AG04450 (cell line): ENCODE results near the gene TRMT61A. TPM values are rescaled to one million over a fixed set of nuclear protein-coding genes. Genes with fewer than 3 reads are reported as not detected.
"Not testable (repeated sequence)": the region's sequence is repeated elsewhere in the genome, so short reads cannot be mapped to it uniquely, and the experiment has no call there.

ENCODE experiments used
- CTCF ChIA-PET: fragments of 300-600, 350-600 bp; formaldehyde crosslinking; extraction: SDS; loops from one replicate; lab custom pipeline; 2022; ENCODE audit warnings: antibody characterized with exemption, inconsistent platforms; lab: Charles Lee
- POLR2A ChIA-PET: fragments of 350-600 bp; formaldehyde crosslinking; extraction: SDS; loops from one replicate; lab custom pipeline; 2021; ENCODE audit warnings: antibody characterized with exemption, inconsistent platforms; lab: Yijun Ruan, JAX
- DNase-seq: peaks from one replicate; pipeline ENCODE4 v3.0.0-alpha.2; 2011; ENCODE audit warnings: low read depth, low spot score
- H3K27ac ChIP-seq: one replicate; pipeline ENCODE4 v1.5.1; 2012; ENCODE audit warnings: low read depth, low read length, control low read depth
- H3K27me3 ChIP-seq: one replicate; pipeline ENCODE4 v1.6.0; 2012; ENCODE audit warnings: low read length; ENCODE audit not compliant: control insufficient read depth, insufficient read depth
- H3K4me3 ChIP-seq: 2 replicates; pipeline ENCODE4 v1.5.1; 2011; ENCODE audit warnings: mild to moderate bottlenecking, low read depth, low read length, control low read depth
- H3K9me3 ChIP-seq: 2 replicates; pipeline ENCODE4 v1.5.1; 2012; ENCODE audit warnings: low read length; ENCODE audit not compliant: control insufficient read depth, insufficient read depth
- CTCF ChIP-seq: IDR thresholded peaks from 2 replicates; pipeline ENCODE4 v1.5.1; 2011; ENCODE audit warnings: low read depth, low read length, control low read depth, inconsistent platforms
- polyA plus RNA-seq: library from polyadenylated mRNA; depleted of rRNA; stranded (reverse); fragments of >200 nt; gene quantifications from 2 replicates; pipeline ENCODE4 v1.2.3, GENCODE V29; 2011

The TRMT61A gene
- polyA plus RNA-seq, 1 experiment = 4.4 TPM

- CTCF ChIA-PET = no interaction called here
Measured at GRCh38 chr14:103524002-103524935, 4.7 kb upstream of the TRMT61A start.

GRCh38 chr14:103525430-103526246 is 3.4 kb upstream of the TRMT61A start:
- H3K27me3 ChIP-seq = peaks cover 18% of the 10 kb centered on the region
- DNase-seq, H3K27ac ChIP-seq, H3K9me3 ChIP-seq, POLR2A ChIA-PET, CTCF ChIA-PET, H3K4me3 ChIP-seq: not testable (repeated sequence)

More at GRCh38 chr14:103524002-103524935, 4.7 kb upstream of the TRMT61A start:
- no peak overlapping the region for H3K4me3 ChIP-seq
- no peak overlapping the region for H3K27ac ChIP-seq
- TF ChIP-seq CTCF = no peak
- peaks cover 20% of the 10 kb centered on the region for H3K27me3 ChIP-seq
- DNase-seq = no peak
- POLR2A ChIA-PET = no interaction called here
- H3K9me3 ChIP-seq = peaks cover 9% of the 10 kb centered on the region

DNA sequence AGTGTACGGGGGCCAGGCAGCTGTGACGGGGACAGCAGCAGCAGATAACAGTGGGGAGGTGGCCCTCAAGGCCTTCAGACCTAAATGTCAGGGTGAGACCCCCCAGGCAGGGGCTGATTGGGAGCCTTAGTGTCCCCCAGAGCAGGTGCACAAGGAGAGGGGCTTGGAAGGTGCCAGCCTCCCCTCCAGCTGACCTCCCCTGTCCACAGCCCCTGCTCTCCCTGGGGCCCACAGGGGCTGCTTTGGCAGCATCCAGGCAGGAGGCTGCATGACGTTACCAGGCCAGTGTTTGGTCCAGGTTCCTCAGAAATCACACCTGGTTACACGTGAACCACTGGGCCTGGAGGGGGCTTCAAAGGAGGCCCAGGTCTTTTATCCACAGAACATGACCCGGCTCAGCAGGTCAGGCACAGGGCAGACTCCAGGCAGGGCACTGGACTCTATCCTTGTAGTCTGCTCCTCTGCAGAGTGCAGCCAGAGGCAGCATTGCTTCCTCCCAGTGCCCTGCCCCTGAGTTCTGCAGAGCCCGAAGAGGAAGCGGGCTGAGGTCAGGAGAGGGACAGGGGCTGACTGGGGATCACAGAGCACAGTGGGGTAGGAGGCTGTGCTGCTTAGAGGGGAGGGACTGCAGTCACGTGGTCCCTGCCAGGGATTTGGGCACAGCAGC is 2.6 kb upstream of the TRMT61A start:
- CTCF ChIA-PET = interaction anchor here (5.2 kb wide), 1 partner anchor 8 kb away, joined by 29 read pairs; no protein-coding TSS in a partner anchor
- Histone ChIP-seq H3K4me3 (no peak overlapping the region), H3K27ac (no peak overlapping the region), H3K27me3 (peaks cover 14% of the 10 kb centered on the region), H3K9me3 (peaks cover 9% of the 10 kb centered on the region)
- POLR2A ChIA-PET = no interaction called here
- DNase-seq = no peak
- TF ChIP-seq CTCF = no peak

DNA sequence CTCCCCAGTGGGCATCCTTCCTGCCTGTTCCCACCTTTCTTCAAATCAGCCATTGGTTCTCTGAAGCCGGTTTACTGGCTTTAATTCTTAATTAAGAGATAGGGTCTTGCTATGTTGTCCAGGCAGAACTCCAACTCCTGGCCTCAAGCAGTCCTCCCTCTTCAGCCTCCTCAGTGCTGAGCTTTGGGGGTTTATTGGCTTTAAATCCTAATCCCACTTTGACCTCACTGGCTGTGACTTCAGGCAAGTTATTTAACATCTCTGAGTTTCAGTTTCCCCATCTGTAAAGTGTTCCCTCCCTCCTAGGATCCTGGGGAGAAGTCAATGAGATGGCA is 2.1 kb upstream of the TRMT61A start:
- ChIA-PET CTCF (interaction anchor here (5.2 kb wide), 1 partner anchor 9 kb away, joined by 29 read pairs; no protein-coding TSS in a partner anchor), POLR2A (interaction anchor here (2.9 kb wide), 1 partner anchor 14 kb away, joined by 18 read pairs; no protein-coding TSS in a partner anchor)
- TF ChIP-seq CTCF = no peak
- no peak for DNase-seq
- Histone ChIP-seq H3K9me3 (peaks cover 9% of the 10 kb centered on the region), H3K27me3 (peaks cover 14% of the 10 kb centered on the region), H3K4me3 (no peak overlapping the region), H3K27ac (no peak overlapping the region)
